Putamen (tissue), 1 donor: Measurements from ENCODE around the gene IL13.
"Not testable (repeated sequence)": the region's sequence is repeated elsewhere in the genome, so short reads cannot be mapped to it uniquely, and the experiment has no call there.

ENCODE experiments used
- DNase-seq: peaks from one replicate; pipeline ENCODE4 v3.0.0-alpha.2; 2016; ENCODE audit warnings: low spot score

IL13 gene

DNA sequence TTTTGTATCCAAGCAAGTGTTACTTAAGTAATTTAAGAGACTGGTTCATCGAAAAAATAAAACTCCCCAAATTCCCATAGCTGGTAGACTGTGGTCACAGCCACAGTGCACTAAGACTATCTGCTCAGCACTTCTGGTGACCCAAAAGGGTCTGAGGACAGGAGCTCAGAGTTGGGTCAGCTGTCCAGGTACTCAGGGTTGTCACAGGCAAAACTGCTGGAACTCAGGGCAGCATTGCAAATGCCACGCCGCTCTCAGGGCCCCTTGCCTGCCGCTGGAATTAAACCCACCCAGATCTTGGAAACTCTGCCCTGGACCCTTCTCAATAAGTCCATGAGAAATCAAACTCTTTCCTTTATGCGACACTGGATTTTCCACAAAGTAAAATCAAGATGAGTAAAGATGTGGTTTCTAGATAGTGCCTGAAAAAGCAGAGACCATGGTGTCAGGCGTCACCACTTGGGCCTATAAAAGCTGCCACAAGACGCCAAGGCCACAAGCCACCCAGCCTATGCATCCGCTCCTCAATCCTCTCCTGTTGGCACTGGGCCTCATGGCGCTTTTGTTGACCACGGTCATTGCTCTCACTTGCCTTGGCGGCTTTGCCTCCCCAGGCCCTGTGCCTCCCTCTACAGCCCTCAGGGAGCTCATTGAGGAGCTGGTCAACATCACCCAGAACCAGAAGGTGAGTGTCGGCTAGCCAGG lies at the start of gene IL13:
Gene IL13, plus strand, starts transcription at position 498 of the 705 bp plus-strand sequence. Its CDS starts 14 bp downstream, at position 512.
- DNase-seq: no peak

DNA sequence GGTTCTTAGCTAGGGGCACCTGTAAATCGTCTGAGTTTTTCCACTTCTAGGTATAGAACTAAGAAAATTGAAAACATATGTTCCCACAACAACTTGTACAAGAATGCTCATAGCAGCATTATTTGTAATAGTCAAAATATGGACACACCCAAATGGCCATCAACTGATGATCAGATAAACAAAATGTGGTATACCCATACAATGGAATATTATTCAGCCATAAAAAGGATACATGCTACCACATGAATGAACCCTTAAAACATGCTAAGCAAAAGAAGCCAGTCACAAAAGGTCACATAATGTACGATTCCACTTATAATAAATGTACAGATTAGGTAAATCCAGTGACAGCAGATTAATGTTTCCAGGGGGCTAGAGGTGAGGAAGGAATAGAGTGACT lies 46.0 kb upstream of the IL13 start:
- no peak for DNase-seq

DNA sequence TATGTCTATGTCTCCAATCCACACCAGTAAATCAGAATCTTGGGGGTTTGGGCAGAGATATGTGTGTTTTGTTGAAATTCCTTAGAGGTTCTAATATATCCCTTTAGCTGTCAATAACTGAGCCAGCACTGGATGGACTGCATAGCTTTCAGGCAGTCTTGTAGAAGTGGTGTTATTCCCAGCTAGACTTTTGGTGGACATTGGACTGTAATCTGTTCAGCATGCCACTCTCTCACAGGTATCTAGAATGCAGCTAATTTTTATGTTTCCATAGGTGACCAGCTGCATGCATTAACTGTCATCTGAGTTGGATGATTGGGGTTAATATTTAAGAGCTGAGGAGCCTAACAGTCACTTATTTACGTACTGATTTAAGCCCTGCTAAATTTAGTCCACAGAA lies 45.1 kb upstream of the IL13 start:
- no peak for DNase-seq

- no peak for DNase-seq
These were observed 36.3 kb upstream of the IL13 start for GRCh38 chr5:132621699-132622098.

DNA sequence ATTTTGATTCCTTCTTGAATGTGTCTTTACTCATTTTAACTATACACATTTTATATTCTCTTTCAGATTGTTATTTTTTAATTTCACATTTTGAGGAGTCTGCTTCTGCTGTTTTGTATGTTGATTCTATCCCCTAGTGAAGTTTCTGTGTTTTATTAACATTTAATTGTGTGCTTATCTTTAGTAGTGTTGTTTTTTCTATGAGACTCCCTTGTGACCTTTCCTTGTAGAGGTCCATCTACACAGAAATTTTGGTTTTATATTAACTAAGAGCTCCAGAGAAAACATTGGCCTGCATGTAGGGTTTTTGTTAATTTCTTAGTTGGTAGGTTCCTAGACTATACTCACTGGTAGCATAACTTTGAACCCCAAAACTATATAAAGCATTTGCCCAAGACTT lies 35.4 kb upstream of the IL13 start:
- DNase-seq: no peak

- no peak for DNase-seq
These were observed 30.5 kb upstream of the IL13 start for GRCh38 chr5:132627470-132627869.

DNA sequence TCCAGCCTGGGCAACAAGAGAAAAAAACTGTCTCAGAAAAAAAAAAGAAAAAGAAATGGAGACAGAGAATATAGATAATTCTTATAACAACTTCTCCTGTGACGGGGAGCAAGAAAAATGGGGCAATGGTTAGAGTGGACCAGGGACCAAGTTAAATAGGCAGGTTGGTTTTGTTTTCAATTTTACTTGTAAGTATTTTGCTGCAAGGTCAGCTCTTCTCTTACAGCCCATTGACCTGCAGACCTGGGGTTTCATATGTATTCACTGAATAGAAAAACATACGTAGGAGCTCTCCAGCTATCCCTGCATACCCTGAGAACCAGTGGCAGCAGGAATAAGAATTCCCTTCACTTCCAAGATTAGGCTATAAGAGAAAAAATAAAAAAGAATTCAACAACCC lies 29.2 kb upstream of the IL13 start:
- no peak for DNase-seq

DNA sequence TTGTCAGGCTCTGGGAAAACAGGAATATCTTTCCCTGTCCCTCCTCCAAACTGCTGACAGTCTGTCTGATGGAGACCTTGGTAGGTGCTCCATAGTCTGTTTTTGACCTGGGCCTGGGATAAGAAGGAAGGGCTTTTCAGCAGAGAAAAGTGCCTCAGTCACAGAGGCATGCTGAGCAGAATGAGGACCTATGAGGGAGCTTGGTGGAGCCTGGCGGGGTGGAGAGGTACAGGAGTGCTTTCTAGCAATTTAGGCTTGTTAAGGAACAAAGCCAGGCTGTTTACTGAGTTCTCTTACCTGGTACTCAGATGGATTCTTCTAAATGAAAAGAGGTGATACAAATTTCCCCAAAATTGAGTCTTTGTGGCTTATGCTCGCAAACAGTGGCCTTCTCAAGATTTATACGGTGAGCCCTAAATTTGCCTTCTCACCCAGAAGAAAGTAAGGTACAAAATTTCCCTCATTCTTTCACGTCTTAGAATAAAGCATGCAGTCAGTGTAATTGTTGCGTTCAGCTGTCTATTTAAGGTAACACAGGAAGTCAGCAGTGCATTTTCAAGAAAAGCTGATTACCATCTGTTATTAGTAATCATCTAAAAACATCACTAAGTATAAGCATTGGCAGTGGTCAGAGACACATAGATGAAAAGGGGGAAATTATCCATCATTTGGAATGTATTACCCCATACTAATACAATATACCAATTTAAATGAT lies 28.6 kb upstream of the IL13 start:
- no peak for DNase-seq

- not testable (repeated sequence) for DNase-seq
These were observed 24.4 kb upstream of the IL13 start for GRCh38 chr5:132633587-132633986.

GRCh38 chr5:132635873-132636272 lies 22.1 kb upstream of the IL13 start:
- no peak for DNase-seq

DNA sequence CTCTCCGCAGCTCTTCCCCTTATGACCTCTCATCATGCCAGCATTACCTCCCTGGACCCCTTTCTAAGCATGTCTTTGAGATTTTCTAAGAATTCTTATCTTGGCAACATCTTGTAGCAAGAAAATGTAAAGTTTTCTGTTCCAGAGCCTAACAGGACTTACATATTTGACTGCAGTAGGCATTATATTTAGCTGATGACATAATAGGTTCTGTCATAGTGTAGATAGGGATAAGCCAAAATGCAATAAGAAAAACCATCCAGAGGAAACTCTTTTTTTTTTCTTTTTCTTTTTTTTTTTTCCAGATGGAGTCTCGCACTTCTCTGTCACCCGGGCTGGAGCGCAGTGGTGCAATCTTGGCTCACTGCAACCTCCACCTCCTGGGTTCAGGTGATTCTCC lies 20.7 kb upstream of the IL13 start:
- DNase-seq: no peak

- no peak for DNase-seq
These were observed 18.3 kb upstream of the IL13 start for GRCh38 chr5:132639706-132640130.

DNA sequence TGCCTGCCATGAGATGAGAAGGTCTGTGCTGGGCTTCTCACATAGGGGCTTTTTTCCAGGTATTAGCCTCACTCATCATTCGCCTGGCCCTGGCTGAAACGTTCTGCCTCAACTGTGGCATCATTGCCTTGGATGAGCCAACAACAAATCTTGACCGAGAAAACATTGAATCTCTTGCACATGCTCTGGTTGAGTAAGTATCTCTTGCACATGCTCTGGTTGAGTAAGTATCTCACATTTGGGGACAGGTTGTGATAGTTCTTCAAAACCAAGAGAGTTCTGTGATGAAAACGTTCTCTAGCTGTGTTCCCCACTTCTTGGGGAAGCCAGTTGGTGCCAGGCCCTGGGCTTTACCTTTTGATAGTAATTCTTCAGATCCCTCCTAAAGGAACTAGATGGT lies 17.4 kb upstream of the IL13 start:
- no peak for DNase-seq

GRCh38 chr5:132641241-132641723 lies 16.7 kb upstream of the IL13 start:
- DNase-seq: peak; percentile 34

DNA sequence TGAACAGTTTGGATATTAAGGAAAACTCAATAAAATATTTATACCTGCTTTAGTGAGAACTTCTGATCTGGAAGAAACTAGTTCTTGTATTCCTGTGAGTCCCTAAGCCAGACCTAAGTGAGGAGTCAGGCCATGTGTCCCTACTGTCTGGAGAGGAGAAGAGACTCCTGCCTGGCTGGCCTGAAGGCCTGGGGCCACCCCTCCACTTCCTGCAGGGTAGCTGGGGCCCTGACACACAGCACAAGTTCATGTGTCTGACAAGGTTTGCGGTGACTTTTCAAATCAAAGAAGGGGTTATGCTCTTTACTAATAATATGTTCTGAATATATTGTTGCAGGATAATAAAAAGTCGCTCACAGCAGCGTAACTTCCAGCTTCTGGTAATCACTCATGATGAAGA lies 16.1 kb upstream of the IL13 start:
- DNase-seq: no peak

- no peak for DNase-seq
These were observed 13.8 kb upstream of the IL13 start for GRCh38 chr5:132644177-132644576.

GRCh38 chr5:132646583-132647266 lies 11.2 kb upstream of the IL13 start:
- no peak for DNase-seq

- no peak for DNase-seq
These were observed 10.5 kb upstream of the IL13 start for GRCh38 chr5:132647473-132647872.

GRCh38 chr5:132648355-132648754 lies 9.6 kb upstream of the IL13 start:
- no peak for DNase-seq

GRCh38 chr5:132651838-132652469 lies 6.0 kb upstream of the IL13 start:
- DNase-seq: no peak

- no peak for DNase-seq
These were observed 4.3 kb upstream of the IL13 start for GRCh38 chr5:132653716-132654115.
